H1 (cell line): ENCODE results near the gene DCAF8. TPM values are rescaled to one million over a fixed set of nuclear protein-coding genes. Genes with fewer than 3 reads are reported as not detected.

Experiments
- ASH2L ChIP-seq: fragments of 200-600, 300-600 bp; sonication (generic); IDR thresholded peaks from one replicate; pipeline ENCODE4 v1.7.1; 2017; ENCODE audit warnings: low read length
- GTF2F1 ChIP-seq: IDR thresholded peaks from 2 replicates; pipeline ENCODE4 v1.6.1; 2012; ENCODE audit warnings: low read depth, low read length, improper control_type of control experiment, borderline replicate concordance
- PHF8 ChIP-seq: fragments of 200-600 bp; sonication (generic); conservative IDR thresholded peaks from 2 replicates; pipeline ENCODE4 v1.7.1; 2012; ENCODE audit warnings: low read depth, mild to moderate bottlenecking, inconsistent platforms, low read length, moderate library complexity
- SIRT6 ChIP-seq: IDR thresholded peaks from one replicate; pipeline ENCODE4 v1.7.1; 2012; ENCODE audit warnings: low read length, inconsistent platforms
- SIX5 ChIP-seq: IDR thresholded peaks from 2 replicates; pipeline ENCODE4 v1.6.1; 2011; ENCODE audit warnings: mild to moderate bottlenecking, low read depth, low read length
- TAF7 ChIP-seq: optimal IDR thresholded peaks from 2 replicates; pipeline ENCODE3; 2011; ENCODE audit warnings: low read depth, mild to moderate bottlenecking, inconsistent platforms, low read length, moderate library complexity, borderline replicate concordance
- TEAD4 ChIP-seq: IDR thresholded peaks from 2 replicates; pipeline ENCODE4 v1.6.1; 2012; ENCODE audit warnings: low read depth, low read length, inconsistent platforms, mixed read lengths
- polyA plus RNA-seq, 7 experiments: library from polyadenylated mRNA; depleted of rRNA in 3 of 7; stranded (reverse) in 5 of 7; unstranded in 2 of 7; fragments of >200 nt in 5 of 7; fragments of 200-250 nt in 2 of 7; gene quantifications; 1 replicate in 5 of 7; 2 replicates in 1 of 7; 4 replicates in 1 of 7; pipeline versions ENCODE4 v1.2.1 to v1.2.3, GENCODE V29; 2011 to 2013; ENCODE audit warnings: missing spikeins in 2 of 7, mixed read lengths in 2 of 7
- total RNA-seq: library from RNA; stranded (reverse); fragmentation: NEBNext Ultra II Directional; extraction: Animal tissue kit (Norgen Biotek cat#: 25700); gene quantifications from 2 replicates; pipeline ENCODE4 v1.2.1, GENCODE V29; 2021

DCAF8 gene
- total and polyA plus RNA-seq, 2 of the 8 experiments (the other 6 are each of a cell fraction or from before 2014, with no cell fraction given) = 68.2 to 110 TPM

DNA sequence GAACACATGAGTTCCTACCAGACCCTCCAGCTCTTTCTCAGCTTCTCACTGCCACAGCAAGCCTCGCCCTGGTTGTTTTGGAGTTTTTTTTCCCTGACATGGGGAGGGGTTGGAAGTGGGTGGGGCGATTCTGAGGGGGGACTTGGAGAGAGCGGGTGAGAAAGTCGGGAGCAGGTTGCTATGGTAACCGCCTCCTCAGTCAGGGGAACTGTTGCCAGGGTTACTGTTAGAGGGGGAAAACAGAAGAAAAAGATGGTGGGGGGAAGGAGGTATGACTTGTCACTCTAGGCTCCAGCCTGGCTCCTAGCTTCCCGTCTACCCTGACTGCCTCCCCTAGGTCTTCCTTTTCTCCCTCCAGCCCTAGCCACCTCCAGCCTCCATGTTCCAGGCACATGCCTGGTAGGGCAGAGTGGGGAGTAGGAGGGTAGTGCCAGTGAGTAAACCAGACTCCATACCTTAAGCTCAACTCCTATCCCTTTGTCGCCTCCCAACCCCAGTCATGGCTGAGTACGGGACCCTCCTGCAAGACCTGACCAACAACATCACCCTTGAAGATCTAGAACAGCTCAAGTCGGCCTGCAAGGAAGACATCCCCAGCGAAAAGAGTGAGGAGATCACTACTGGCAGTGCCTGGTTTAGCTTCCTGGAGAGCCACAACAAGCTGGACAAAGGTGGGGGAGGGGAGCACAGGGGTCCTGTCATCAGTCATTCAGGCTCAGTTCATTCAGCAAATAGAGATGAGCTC, 51.1 kb downstream of the DCAF8 start (continued):
- TF ChIP-seq TEAD4 (no peak), SIRT6 (no peak), PHF8 (no peak), ASH2L (no peak), TAF7 (no peak), GTF2F1 (no peak), SIX5 (no peak)
